Choroid plexus epithelial cell (primary cell): ENCODE results near the gene POLR3H.

Experiments
- DNase-seq: peaks from one replicate; pipeline ENCODE4 v3.0.0-alpha.2; 2010; ENCODE audit warnings: low read depth
- H3K4me3 ChIP-seq: 2 replicates; pipeline ENCODE4 v1.5.1; 2011; ENCODE audit warnings: low read depth, mild to moderate bottlenecking, control low read depth, low read length, moderate library complexity
- CTCF ChIP-seq: conservative IDR thresholded peaks from 2 replicates; pipeline ENCODE4 v1.5.1; 2011; ENCODE audit warnings: low read depth, mild to moderate bottlenecking, control low read depth, inconsistent platforms, low read length, moderate library complexity

POLR3H gene

GRCh38 chr22:41556561-41556960, 12.3 kb upstream of the POLR3H start:
- TF ChIP-seq CTCF, result no peak
- no peak overlapping the region for H3K4me3 ChIP-seq
- DNase-seq, result no peak

GRCh38 chr22:41555325-41555982, 11.2 kb upstream of the POLR3H start:
- no peak overlapping the region for H3K4me3 ChIP-seq
- TF ChIP-seq CTCF, result no peak
- no peak for DNase-seq

GRCh38 chr22:41551877-41552582, 7.8 kb upstream of the POLR3H start:
- no peak for TF ChIP-seq CTCF
- H3K4me3 ChIP-seq, result no peak overlapping the region
- no peak for DNase-seq

GRCh38 chr22:41550952-41551491, 6.8 kb upstream of the POLR3H start:
- TF ChIP-seq CTCF, result no peak
- no peak overlapping the region for H3K4me3 ChIP-seq
- no peak for DNase-seq

GRCh38 chr22:41548830-41549211, 4.6 kb upstream of the POLR3H start:
- no peak for DNase-seq

GRCh38 chr22:41544671-41545476, 604 bp upstream of the POLR3H start:
- no peak for TF ChIP-seq CTCF
- DNase-seq, result no peak
- H3K4me3 ChIP-seq, result peak overlapping the region; percentile 91

More at GRCh38 chr22:41548830-41549211, 4.6 kb upstream of the POLR3H start:
- no peak for TF ChIP-seq CTCF
- H3K4me3 ChIP-seq, result no peak overlapping the region
